ENCODE data around the gene ADGRV1.
"Not testable (repeated sequence)": the region's sequence is repeated elsewhere in the genome, so short reads cannot be mapped to it uniquely, and the experiment has no call there.

The ADGRV1 gene

DNA sequence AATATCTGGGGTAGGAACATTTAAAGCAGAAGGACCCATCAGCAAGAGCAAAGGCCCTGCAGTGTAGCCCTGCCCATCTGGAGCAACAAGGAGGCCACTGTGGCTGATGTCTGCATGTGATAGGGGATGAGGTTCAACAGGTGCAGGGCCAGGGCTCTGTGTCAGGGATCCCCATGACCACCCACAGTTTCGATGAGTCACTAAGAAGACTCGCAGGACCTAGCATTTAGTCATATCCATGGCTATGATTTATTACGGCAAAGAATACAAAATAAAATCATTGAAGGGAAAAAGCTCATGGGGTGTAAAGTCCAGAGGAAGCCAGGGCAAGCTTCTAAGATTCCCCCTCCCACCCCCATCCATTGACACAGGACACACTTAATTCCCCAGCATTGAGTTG is 188.6 kb downstream of the ADGRV1 start:
- no peak for DNase-seq (ENCODE audit: low read depth in 1 of 2, low spot score in 1 of 2)
- in situ Hi-C loops (cut with HindIII; ENCODE audit: low pct_unique_long_range_greater_than_20kb, low sequenced_read_pairs) = no loop called here
- TF ChIP-seq JUND (IDR thresholded peaks at IDR 0.05; ENCODE audit: low read depth) = no peak

DNA sequence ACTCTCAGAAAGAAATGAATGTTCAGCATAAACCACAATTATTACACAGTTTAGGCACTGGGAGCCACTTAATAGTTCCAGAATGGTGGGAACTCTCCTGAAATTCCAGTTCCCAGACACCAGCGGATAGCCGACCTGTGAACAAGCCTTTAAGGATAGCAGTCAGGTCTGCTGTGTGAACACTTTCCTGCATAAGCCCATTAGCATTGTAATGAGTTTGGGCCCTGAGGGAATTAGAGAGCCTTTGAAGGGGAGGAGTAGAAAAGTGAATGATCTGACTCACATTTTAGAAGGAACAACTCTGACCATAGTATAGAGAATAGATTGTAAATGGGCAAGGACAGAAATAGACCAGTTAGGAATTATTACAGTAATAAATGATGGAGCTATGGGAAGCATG is 189.1 kb downstream of the ADGRV1 start:
- TF ChIP-seq JUND (IDR thresholded peaks at IDR 0.05; ENCODE audit: low read depth) = no peak
- DNase-seq (ENCODE audit: low read depth in 1 of 2, low spot score in 1 of 2) = no peak
- in situ Hi-C loops (cut with HindIII; ENCODE audit: low pct_unique_long_range_greater_than_20kb, low sequenced_read_pairs) = no loop called here

DNA sequence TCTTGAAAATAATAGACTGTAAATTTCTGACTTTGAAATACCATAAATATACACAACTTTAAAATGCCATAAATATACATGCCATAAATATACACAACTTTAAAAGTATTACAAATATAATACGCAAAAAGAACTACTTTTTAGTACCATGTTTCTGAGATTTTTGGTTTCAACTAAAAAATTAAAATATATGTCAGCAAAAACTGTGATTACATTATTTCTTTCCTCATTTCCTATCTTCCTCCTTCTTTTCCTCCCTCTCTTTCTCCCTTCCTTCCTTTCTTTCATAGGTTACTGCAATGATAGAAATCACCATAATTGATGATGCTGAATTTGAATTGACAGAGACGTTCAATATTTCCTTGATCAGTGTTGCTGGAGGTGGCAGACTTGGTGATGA is 200.5 kb downstream of the ADGRV1 start:
- no peak for DNase-seq (ENCODE audit: low read depth in 1 of 2, low spot score in 1 of 2)
- TF ChIP-seq JUND (IDR thresholded peaks at IDR 0.05; ENCODE audit: low read depth) = no peak
- in situ Hi-C loops (cut with HindIII; ENCODE audit: low pct_unique_long_range_greater_than_20kb, low sequenced_read_pairs) = no loop called here

DNA sequence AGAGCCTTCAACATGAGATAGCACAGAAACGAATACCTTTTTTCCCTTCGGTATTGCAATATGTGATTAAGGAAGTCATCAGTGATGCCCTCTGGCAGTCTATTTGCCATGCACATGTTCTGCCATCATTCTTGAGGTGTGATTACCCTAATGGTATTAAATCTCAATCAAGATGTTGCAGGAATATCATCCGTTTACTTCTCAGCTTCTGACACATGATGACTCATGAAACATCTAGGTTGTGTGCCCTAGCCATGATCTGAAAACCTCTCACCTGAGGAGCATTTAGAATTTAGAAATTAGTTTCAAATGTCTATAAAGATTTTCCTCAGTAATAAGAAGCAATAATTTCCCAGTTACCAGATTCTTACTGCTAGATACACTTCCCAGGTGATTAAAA is 209.1 kb downstream of the ADGRV1 start:
- DNase-seq (ENCODE audit: low read depth in 1 of 2, low spot score in 1 of 2) = no peak
- in situ Hi-C loops (cut with HindIII; ENCODE audit: low pct_unique_long_range_greater_than_20kb, low sequenced_read_pairs) = no loop called here
- TF ChIP-seq JUND (IDR thresholded peaks at IDR 0.05; ENCODE audit: low read depth) = no peak

DNA sequence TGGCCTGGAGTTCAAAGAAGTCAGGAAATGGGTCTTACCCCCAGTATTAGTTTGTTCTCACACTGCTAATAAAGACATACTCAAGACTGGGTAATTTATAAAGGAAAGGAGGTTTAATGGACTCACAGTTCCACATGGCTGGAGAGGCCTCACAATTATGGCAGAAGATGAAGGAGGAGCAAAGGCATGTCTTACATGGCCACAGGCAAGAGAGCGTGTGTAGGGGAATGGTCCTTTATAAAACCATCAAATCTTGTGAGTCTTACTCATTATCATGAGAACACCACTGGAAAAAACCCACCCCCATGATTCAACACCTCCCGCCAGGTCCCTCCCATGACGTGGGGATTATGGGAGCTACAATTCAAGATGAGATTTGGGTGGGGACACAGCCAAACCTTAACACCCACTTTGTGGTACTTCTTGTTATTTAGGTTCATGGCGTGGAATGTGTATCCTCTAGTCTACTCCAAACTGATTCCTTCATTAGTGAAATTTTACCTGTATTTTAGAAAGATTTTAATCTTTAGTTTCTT is 211.5 kb downstream of the ADGRV1 start:
- DNase-seq (ENCODE audit: low read depth in 1 of 2, low spot score in 1 of 2); in situ Hi-C loops (cut with HindIII; ENCODE audit: low pct_unique_long_range_greater_than_20kb, low sequenced_read_pairs): not testable (repeated sequence)

DNA sequence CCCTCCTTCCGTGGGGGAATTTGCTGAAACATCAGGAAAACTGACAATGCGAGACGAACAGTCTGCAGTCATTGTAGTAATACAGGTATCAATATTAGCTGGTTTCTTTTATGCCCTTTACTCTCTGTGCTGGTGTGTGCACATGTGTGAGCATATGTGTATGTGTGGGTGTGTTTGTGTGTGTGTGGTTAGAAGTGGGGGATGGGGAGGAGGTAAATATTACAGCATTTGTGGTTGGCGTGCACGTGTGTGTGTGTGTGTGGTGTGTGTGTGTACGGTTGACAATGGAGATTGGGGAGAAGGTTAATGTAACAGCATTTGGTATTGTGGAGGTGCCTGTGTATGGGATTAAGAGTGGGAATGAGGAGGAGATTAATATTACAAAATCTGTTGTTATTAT is 219.4 kb downstream of the ADGRV1 start:
- DNase-seq (ENCODE audit: low read depth in 1 of 2, low spot score in 1 of 2) = no peak
- in situ Hi-C loops (cut with HindIII; ENCODE audit: low pct_unique_long_range_greater_than_20kb, low sequenced_read_pairs) = no loop called here
- no peak for TF ChIP-seq JUND (IDR thresholded peaks at IDR 0.05; ENCODE audit: low read depth)

DNA sequence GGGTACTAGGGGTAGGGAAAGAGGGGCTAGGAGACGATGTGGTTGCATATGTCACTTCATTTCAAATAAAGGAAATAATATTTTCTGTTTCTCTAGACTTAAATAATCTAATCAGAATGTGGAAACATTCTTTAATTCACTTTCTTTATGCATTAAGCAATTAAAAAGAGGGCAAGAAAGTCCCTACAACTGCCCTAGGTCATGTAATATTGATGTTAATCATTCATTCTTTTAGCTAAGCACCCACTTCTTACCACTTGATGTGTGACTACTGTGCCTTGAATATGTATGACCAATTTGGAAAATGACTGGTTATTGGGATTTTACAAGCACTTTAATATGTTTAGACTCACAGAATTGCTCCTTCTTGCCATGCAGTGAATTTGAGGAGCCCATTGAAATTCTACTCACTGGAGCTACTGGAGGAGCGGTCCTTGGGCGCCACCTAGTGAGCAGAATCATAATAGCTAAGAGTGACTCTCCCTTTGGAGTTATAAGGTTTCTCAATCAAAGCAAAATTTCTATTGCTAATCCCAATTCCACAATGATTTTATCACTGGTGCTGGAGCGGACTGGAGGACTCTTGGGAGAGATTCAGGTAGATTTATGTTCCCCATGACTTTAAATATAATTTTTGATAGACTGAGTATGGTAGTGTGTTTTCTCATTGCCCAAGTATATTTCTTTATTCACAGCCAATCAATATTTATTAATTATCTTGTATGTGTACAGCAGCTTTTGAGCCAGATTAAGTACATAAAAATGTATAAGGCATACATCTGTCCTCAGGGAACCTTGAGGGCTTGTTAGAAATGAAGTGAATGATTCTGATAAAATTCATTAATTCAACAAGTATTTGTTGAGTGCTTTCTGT is 225.1 kb downstream of the ADGRV1 start:
- TF ChIP-seq JUND (IDR thresholded peaks at IDR 0.05; ENCODE audit: low read depth) = no peak
- in situ Hi-C loops (cut with HindIII; ENCODE audit: low pct_unique_long_range_greater_than_20kb, low sequenced_read_pairs) = no loop called here
- peak; percentile 15 to 76 for DNase-seq (ENCODE audit: low read depth in 1 of 2, low spot score in 1 of 2)

DNA sequence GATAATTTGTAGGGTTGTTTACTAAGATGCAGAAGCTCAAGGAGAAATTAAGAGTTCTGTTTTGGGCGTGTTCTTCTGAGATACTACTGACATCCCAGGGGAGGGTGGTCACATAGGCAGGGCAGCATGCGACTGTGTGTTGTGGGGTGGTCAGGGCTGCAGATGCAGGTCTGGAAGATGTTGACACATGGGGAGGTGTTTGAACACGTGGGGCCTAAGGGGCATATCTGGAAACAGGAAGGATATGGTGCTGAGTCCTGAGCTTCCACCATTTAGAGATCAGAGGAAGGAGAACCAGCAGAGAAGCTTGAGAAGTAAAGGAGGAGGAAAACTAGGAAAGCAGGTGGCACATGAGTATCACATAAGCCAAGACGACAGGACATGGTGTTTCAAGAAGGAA is 228.2 kb downstream of the ADGRV1 start:
- in situ Hi-C loops (cut with HindIII; ENCODE audit: low pct_unique_long_range_greater_than_20kb, low sequenced_read_pairs) = no loop called here
- no peak for DNase-seq (ENCODE audit: low read depth in 1 of 2, low spot score in 1 of 2)
- TF ChIP-seq JUND (IDR thresholded peaks at IDR 0.05; ENCODE audit: low read depth) = no peak

DNA sequence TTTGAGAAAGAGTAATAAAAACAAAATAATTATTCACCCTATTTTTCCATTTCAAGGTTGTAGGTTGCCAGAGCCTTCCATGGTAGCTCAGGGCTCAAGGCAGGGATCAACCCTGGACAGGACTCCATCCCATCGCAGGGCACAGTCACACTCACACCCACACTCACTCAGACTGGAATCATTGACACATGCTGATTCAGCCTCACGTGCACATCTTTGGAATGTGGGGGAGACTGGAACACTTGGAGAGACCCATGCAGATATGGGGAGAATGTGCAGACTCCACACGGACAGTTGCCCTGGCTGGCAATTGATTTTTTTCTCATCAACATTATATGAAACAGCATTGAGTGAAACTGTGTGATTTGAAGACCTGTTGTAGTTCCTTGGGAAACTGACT is 234.1 kb downstream of the ADGRV1 start:
- TF ChIP-seq JUND (IDR thresholded peaks at IDR 0.05; ENCODE audit: low read depth) = no peak
- DNase-seq (ENCODE audit: low read depth in 1 of 2, low spot score in 1 of 2) = no peak
- in situ Hi-C loops (cut with HindIII; ENCODE audit: low pct_unique_long_range_greater_than_20kb, low sequenced_read_pairs) = no loop called here

DNA sequence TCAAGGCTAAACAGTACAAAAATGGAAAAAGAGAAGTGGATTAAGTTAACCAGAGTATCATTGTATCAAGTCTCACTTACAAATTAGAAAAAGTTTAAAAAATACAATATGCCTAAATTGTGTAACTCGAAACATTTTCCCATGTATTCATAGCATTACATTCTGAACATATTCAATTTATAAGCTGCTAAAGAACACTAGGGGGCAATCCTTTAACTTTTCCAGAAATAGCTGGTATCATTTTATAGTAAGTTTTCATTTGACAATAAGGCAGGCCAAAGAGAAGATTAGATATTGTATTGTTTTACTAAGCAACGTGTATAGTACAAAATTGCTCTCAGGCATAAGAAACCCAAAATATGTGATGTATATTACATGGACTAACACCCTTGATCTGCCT is 234.6 kb downstream of the ADGRV1 start:
- in situ Hi-C loops (cut with HindIII; ENCODE audit: low pct_unique_long_range_greater_than_20kb, low sequenced_read_pairs) = no loop called here
- no peak for TF ChIP-seq JUND (IDR thresholded peaks at IDR 0.05; ENCODE audit: low read depth)
- DNase-seq (ENCODE audit: low read depth in 1 of 2, low spot score in 1 of 2) = no peak

DNA sequence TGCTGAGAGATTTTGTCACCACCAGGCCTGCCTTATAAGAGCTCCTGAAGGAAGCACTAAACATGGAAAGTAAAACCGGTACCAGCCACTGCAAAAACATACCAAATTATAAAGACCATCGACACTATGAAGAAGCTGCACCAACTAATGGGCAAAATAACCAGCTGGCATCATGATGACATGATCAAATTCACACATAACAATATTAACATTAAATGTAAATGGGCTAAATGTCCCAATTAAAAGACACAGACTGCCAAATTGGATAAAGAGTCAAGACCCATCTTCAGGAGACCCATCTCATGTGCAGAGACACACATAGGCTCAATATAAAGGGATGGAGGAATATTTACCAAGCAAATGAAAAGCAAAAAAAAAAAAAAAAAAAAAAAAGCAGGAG is 238.3 kb downstream of the ADGRV1 start:
- in situ Hi-C loops (cut with HindIII; ENCODE audit: low pct_unique_long_range_greater_than_20kb, low sequenced_read_pairs); DNase-seq (ENCODE audit: low read depth in 1 of 2, low spot score in 1 of 2): not testable (repeated sequence)

DNA sequence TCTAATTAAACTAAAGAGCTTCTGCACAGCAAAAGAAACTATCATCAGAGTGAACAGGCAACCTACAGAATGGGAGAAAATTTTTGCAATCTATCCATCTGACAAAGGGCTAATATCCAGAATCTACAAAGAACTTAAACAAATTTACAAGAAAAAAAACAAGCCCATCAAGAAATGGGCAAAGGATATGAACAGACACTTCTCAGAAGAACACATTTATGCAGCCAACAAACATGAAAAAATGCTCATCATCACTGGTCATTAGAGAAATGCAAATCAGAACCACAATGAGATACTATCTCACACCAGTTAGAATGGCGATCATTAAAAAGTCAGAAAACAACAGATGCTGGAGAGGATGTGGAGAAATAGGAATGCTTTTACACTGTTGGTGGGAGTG is 241.5 kb downstream of the ADGRV1 start:
- in situ Hi-C loops (cut with HindIII; ENCODE audit: low pct_unique_long_range_greater_than_20kb, low sequenced_read_pairs); DNase-seq (ENCODE audit: low read depth in 1 of 2, low spot score in 1 of 2): not testable (repeated sequence)

DNA sequence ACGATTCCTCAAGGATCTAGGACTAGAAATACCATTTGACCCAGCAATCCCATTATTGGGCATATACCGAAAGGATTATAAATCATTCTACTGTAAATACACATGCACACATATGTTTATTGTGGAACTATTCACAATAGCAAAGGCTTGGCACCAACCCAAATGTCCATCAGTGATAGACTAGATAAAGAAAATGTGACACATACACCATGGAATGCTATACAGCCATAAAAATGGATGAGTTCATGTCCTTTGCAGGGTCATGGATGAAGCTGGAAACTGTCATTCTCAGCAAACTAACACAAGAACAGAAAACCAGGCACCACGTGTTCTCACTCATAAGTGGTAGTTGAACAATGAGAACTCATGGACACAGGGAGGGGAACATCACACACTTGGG is 241.9 kb downstream of the ADGRV1 start:
- DNase-seq (ENCODE audit: low read depth in 1 of 2, low spot score in 1 of 2); in situ Hi-C loops (cut with HindIII; ENCODE audit: low pct_unique_long_range_greater_than_20kb, low sequenced_read_pairs): not testable (repeated sequence)
